ENCODE results near the gene CTDP1.
A peak's percentile ranks its signal among the peaks of the same experiment; 100 is the strongest.

Gene CTDP1

DNA sequence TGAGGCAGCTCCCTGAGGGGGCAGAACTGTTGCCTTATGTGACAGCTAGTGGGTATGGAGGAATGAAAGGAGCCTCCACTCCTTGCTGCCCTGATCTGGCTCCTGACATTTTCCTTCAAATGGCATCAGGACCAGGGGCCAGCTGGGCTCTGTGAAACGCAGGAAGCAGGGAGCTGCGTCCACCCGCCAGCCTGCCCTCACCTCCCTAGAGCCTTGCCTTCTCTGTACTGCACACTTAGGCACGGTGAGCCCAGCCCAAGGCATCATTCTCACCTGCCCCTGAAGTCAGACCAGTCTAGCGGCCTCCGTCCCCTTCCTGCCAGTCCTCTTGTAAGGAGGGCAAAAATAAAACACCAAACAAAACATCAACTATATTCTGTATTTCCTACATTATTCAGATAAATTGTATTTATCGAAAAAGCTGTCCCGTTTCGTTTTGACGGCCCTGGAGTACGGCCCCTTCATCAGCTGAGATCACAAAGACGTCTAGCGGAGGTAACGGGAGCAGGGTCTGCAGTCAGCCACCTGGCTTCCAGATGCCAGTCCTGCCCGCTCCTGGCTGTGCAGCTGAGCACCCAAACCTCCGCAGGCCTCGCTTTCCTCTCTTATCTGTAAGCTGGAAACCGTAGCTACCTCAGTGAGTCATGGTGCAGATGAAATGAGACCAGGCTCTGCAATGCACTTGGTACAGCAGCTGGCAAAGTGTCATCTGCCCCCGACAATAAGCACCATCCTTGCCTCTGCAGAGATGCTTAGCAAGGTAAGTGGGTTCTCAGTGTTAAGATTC, 6.9 kb upstream of the CTDP1 start:
- H3K27ac ChIP-seq (ENCODE audit: low read length), result no peak overlapping the region
- no peak overlapping the region for H3K4me3 ChIP-seq (ENCODE audit: low read length in 2 of 2)

DNA sequence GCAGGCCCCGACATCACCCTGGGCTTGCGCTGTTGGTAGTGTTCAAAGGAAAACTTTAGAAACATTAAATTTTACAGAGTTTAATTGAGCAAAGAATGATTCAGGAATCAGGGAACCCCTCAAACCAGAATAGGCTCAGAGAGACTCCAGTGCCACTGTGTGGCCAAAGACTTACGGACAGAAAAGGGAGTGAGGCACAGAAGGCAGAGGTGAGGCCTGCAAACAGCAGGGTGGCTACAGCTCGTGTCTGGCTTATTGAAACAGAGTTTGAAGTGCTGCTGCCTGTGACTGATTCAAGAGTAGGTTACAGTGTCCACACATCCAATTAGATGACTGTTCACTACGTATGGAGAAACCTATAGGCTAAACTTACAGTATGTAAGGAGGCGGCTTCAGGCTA, 2.4 kb upstream of the CTDP1 start:
- Histone ChIP-seq H3K36me3 (ENCODE audit: control insufficient read depth in 2 of 2, insufficient read depth in 2 of 2, low read length in 2 of 2) (peaks cover 0 to 3% of the 10 kb centered on the region in 2 donors), H3K4me1 (ENCODE audit: control insufficient read depth, insufficient read depth, low read length) (peaks cover 30% of the 10 kb centered on the region), H3K9ac (ENCODE audit: low read length in 2 of 2) (no peak overlapping the region), H3K9me3 (ENCODE audit: control insufficient read depth in 2 of 2, low read length in 2 of 2) (no peaks in the 10 kb centered on the region), H3K27ac (ENCODE audit: low read length) (no peak overlapping the region), H3K4me3 (ENCODE audit: low read length in 2 of 2) (no peak overlapping the region), H3K27me3 (ENCODE audit: control insufficient read depth in 1 of 2, insufficient read depth in 2 of 2, low read length in 2 of 2) (no peaks in the 10 kb centered on the region)

More for the DNA sequence above, 6.9 kb upstream of the CTDP1 start:
- Histone ChIP-seq H3K27me3 (ENCODE audit: control insufficient read depth in 1 of 2, insufficient read depth in 2 of 2, low read length in 2 of 2) (no peaks in the 10 kb centered on the region), H3K4me1 (ENCODE audit: control insufficient read depth, insufficient read depth, low read length) (peaks cover 5% of the 10 kb centered on the region), H3K9me3 (ENCODE audit: control insufficient read depth in 2 of 2, low read length in 2 of 2) (no peaks in the 10 kb centered on the region), H3K36me3 (ENCODE audit: control insufficient read depth in 2 of 2, insufficient read depth in 2 of 2, low read length in 2 of 2) (peaks cover 0 to 3% of the 10 kb centered on the region in 2 donors), H3K9ac (ENCODE audit: low read length in 2 of 2) (no peak overlapping the region)

DNA sequence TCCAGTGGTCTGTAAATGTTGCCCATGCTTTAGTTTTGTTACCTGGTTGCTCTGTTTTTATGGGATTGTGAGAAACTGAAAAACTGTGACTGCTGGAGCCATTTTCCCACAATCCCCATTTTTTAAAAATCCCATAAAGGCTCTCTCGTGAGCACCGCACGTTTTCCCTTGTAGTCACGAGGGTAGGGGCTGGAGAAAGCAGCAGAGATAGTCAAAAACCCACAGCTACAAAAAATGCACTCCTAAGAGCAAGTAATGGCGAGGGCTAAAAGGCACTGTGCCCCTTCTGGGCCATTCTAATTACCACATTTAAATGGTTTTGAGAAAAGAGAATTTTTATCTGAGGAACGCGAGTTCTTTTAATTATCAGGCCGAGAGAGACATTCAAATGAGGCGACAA, 1.8 kb upstream of the CTDP1 start:
- Histone ChIP-seq H3K27me3 (ENCODE audit: control insufficient read depth in 1 of 2, insufficient read depth in 2 of 2, low read length in 2 of 2) (no peaks in the 10 kb centered on the region), H3K9me3 (ENCODE audit: control insufficient read depth in 2 of 2, low read length in 2 of 2) (no peaks in the 10 kb centered on the region), H3K27ac (ENCODE audit: low read length) (peak overlapping the region; percentile 95), H3K36me3 (ENCODE audit: control insufficient read depth in 2 of 2, insufficient read depth in 2 of 2, low read length in 2 of 2) (peaks cover 0 to 3% of the 10 kb centered on the region in 2 donors), H3K4me1 (ENCODE audit: control insufficient read depth, insufficient read depth, low read length) (peaks cover 30% of the 10 kb centered on the region), H3K9ac (ENCODE audit: low read length in 2 of 2) (peak overlapping the region; percentile 29 to 74), H3K4me3 (ENCODE audit: low read length in 2 of 2) (peak overlapping the region in 1 of 2 donors; percentile 96)

DNA sequence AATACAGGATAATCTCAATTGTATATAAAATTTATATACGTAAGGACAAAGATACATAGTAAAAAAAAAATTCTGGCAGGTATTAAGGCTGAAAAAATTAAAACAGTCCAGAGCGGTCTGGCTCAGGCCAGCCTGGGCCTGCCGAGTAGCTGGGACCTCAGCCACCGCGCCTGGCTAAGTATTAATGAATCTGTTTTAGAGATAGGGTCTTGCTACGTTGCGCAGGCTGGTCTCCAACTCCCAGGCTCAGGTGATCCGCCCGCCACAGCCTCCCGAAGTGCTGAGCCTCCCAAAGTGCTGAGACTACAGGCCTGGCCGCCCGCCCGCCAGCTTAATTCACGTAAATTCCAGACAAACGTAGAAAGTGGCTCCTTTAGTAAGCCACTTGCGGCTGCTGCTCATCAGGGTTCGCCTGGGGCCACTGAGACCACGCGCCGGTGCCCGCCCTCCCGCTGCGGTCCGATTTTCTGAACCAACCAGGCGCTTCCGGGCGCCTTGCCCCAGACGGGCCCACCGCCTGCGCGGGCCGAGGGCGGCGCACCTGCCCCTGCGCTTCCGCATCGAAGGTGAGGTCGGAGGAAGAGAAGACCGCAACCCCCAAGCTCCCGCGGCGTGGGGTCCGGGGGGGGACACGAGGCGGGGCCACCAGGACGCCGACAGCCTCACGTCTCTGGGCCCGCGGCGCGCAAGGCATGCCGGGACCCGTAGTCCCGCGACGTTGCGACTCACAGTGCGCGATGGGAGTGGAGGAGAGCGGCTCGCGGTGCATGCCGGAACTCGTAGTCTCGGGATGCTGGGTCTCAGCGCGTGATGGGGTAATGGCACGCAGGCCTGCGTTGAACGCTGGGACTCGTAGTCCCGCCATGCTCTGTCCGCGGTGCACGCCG, 695 bp upstream of the CTDP1 start:
- Histone ChIP-seq H3K36me3 (ENCODE audit: control insufficient read depth in 2 of 2, insufficient read depth in 2 of 2, low read length in 2 of 2) (peaks cover 0 to 3% of the 10 kb centered on the region in 2 donors), H3K9ac (ENCODE audit: low read length in 2 of 2) (peak overlapping the region; percentile 74 to 89), H3K4me3 (ENCODE audit: low read length in 2 of 2) (peak overlapping the region; percentile 66 to 96), H3K4me1 (ENCODE audit: control insufficient read depth, insufficient read depth, low read length) (peaks cover 30% of the 10 kb centered on the region), H3K27ac (ENCODE audit: low read length) (peak overlapping the region; percentile 95), H3K27me3 (ENCODE audit: control insufficient read depth in 1 of 2, insufficient read depth in 2 of 2, low read length in 2 of 2) (no peaks in the 10 kb centered on the region), H3K9me3 (ENCODE audit: control insufficient read depth in 2 of 2, low read length in 2 of 2) (no peaks in the 10 kb centered on the region)

DNA sequence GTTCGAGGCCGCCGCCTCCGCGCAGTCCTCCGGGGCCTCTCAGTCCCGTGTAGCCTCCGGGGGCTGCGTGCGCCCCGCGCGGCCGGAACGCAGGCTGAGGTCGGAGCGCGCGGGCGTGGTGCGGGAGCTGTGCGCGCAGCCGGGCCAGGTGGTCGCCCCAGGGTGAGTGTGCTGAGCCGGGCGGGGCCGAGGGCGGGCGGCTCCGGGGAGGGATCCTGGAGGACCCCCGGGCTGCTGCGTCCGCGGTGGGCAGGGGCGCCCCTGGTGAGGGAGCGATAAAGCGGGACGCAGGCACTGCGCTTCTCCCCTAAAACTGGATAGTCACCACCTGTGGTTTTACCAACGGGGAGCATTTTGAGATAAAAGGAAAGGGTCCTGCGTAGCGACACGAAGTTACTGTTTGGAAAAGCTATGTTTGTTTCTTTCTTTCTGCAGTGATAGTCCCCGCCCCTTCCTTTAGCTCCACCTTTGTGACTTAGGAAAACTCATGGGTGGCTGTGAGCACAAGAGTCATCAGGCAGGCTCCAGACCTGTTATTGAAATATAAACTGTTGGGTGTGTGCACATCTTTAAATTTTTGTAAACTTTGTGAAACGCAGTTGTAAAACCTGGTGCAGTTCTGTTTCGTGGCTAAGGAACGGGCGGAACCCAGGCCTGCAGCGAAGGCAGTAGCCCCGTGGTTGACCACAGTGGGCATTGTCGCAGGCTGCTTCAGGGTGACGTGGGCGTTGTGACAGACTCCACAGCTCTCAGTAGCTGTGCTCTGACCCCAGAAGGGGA, 687 bp downstream of the CTDP1 start:
- Histone ChIP-seq H3K27ac (ENCODE audit: low read length) (no peak overlapping the region), H3K9me3 (ENCODE audit: control insufficient read depth in 2 of 2, low read length in 2 of 2) (no peaks in the 10 kb centered on the region), H3K4me1 (ENCODE audit: control insufficient read depth, insufficient read depth, low read length) (peaks cover 30% of the 10 kb centered on the region), H3K27me3 (ENCODE audit: control insufficient read depth in 1 of 2, insufficient read depth in 2 of 2, low read length in 2 of 2) (no peaks in the 10 kb centered on the region), H3K9ac (ENCODE audit: low read length in 2 of 2) (peak overlapping the region; percentile 74 to 89), H3K4me3 (ENCODE audit: low read length in 2 of 2) (peak overlapping the region; percentile 77 to 96), H3K36me3 (ENCODE audit: control insufficient read depth in 2 of 2, insufficient read depth in 2 of 2, low read length in 2 of 2) (peaks cover 0 to 6% of the 10 kb centered on the region in 2 donors)

DNA sequence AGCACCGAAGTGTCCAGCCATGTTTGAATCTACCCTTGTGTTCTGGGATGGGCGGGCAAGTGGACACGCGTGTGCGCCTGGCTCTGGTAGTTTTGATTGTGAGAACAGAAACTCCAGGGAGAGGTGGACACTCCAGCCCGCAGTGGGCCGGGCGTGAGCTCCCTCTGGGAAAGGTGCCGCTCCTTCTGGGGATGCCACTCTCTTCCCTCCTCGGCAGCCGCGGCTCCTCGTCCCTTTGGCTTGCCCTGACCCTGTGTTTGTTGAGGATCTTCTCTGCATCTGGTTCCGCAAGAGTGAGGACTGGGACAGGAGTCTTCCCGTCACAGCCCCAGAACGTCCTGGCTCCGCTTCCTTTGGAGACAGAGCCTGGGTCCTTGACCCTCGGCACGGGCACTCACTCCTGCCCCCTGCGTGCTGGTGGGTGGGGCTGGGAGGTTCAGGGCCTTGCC, 1.3 kb downstream of the CTDP1 start:
- Histone ChIP-seq H3K36me3 (ENCODE audit: control insufficient read depth in 2 of 2, insufficient read depth in 2 of 2, low read length in 2 of 2) (peaks cover 0 to 6% of the 10 kb centered on the region in 2 donors), H3K9me3 (ENCODE audit: control insufficient read depth in 2 of 2, low read length in 2 of 2) (no peaks in the 10 kb centered on the region), H3K27me3 (ENCODE audit: control insufficient read depth in 1 of 2, insufficient read depth in 2 of 2, low read length in 2 of 2) (no peaks in the 10 kb centered on the region), H3K4me1 (ENCODE audit: control insufficient read depth, insufficient read depth, low read length) (peaks cover 30% of the 10 kb centered on the region), H3K9ac (ENCODE audit: low read length in 2 of 2) (peak overlapping the region; percentile 74 to 89), H3K4me3 (ENCODE audit: low read length in 2 of 2) (peak overlapping the region; percentile 77 to 96), H3K27ac (ENCODE audit: low read length) (no peak overlapping the region)

DNA sequence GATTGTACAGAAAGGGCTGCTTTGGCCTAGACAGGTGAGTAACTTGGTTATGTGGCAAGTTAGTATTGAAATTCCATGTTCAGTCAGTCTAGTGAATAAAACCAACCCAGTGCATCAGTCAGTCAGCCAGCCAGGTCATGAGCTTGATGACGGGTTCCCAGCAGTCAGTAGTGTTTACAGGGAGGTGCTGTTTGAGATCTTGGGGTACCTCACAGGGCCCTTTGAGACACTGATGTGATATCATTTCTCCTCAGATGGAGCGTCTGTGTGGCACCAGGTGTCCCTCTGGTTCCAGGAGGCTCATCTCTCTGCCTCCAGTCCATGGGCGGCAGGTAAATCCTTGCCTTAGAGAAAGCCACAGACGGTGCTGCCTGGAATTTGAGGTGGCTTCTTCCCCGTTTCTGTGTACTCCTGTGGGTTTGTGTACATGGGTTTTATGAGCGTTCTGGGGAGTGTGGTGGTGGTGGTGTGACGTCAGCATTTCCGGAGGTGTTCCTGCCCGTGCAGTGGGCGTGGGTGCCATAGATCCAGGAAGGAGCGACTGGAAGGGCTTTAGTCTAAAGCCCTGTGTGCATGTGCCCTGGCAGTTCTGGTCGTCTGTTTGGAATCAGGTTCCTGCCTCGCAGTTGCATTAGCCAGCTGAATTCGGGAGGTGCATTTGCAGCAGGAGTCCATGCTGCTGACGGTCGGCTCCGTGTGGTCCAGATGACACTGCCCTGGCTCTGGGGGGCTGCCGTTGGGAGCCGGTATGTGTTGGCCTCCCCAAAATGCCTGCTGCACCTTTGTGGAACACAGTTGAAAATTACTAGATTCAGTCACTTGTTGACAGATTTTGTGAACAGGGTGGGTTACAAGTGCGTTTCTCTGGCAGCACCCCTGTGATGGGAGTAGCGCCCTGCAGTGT, 2.1 kb downstream of the CTDP1 start:
- H3K36me3 ChIP-seq (ENCODE audit: control insufficient read depth in 2 of 2, insufficient read depth in 2 of 2, low read length in 2 of 2), result peaks cover 0 to 6% of the 10 kb centered on the region in 2 donors
- peak overlapping the region in 1 of 2 donors; percentile 96 for H3K4me3 ChIP-seq (ENCODE audit: low read length in 2 of 2)
- no peaks in the 10 kb centered on the region for H3K9me3 ChIP-seq (ENCODE audit: control insufficient read depth in 2 of 2, low read length in 2 of 2)
- no peak overlapping the region for H3K27ac ChIP-seq (ENCODE audit: low read length)
- H3K27me3 ChIP-seq (ENCODE audit: control insufficient read depth in 1 of 2, insufficient read depth in 2 of 2, low read length in 2 of 2), result no peaks in the 10 kb centered on the region
- H3K9ac ChIP-seq (ENCODE audit: low read length in 2 of 2), result peak overlapping the region in 1 of 2 donors; percentile 47
- peaks cover 30% of the 10 kb centered on the region for H3K4me1 ChIP-seq (ENCODE audit: control insufficient read depth, insufficient read depth, low read length)

DNA sequence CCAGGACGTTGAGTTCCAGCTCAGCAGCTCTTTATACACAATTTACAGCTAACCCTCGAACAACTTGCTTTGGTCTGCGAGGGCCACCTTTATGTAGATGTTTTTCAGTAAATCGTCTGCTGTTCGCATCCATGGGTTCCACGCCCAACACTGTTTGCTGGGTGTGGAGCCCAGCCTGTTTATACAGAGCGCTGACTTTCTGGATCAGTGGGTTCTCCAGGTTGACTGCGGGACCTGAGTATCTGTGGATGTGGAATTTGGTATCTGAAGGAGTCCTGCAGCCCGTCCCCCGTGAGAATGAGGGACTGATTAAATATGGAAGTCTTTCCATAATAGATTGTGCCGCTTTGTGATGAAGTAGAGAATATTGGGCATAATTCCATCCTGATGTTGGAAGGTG, 2.9 kb downstream of the CTDP1 start:
- Histone ChIP-seq H3K4me3 (ENCODE audit: low read length in 2 of 2) (no peak overlapping the region), H3K9ac (ENCODE audit: low read length in 2 of 2) (no peak overlapping the region), H3K27ac (ENCODE audit: low read length) (no peak overlapping the region), H3K4me1 (ENCODE audit: control insufficient read depth, insufficient read depth, low read length) (peaks cover 27% of the 10 kb centered on the region), H3K9me3 (ENCODE audit: control insufficient read depth in 2 of 2, low read length in 2 of 2) (no peaks in the 10 kb centered on the region), H3K27me3 (ENCODE audit: control insufficient read depth in 1 of 2, insufficient read depth in 2 of 2, low read length in 2 of 2) (no peaks in the 10 kb centered on the region), H3K36me3 (ENCODE audit: control insufficient read depth in 2 of 2, insufficient read depth in 2 of 2, low read length in 2 of 2) (peaks cover 0 to 3% of the 10 kb centered on the region in 2 donors)

DNA sequence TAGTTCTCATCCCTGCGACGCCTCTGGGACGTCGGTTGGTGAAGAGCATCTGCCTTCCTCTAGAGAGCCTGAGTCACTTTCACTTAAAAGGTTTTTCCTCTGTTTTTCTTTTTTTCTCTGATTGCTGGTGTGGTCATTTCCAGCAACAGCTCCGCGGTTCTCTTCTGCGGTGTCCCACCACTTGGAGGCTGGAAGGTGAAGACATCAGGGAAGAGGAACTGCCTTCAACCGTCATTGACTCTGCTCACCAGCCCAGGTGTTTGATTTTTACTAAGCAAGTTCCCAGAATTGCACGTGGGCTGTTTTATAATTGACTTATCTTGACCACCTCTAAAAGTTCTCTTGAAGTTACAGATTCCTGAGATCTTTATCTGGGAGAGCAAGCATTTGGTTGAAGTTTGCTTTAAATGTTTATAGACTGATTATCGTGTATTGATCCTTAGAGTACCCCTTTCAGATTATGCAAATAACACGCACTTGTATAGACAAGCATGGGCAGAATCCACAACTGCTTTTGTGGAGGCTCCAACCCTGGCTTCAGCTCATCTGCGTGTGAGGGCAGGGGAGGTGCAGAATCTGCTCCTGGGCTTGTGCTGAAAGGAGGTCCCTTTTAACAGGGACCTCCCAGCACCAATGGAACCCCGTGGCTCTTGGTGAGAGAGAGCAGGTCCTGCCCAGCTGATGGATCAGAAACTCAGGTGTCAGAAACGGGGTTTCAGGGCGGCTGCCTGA, 3.5 kb downstream of the CTDP1 start:
- Histone ChIP-seq H3K27me3 (ENCODE audit: control insufficient read depth in 1 of 2, insufficient read depth in 2 of 2, low read length in 2 of 2) (no peaks in the 10 kb centered on the region), H3K4me1 (ENCODE audit: control insufficient read depth, insufficient read depth, low read length) (peaks cover 22% of the 10 kb centered on the region), H3K9me3 (ENCODE audit: control insufficient read depth in 2 of 2, low read length in 2 of 2) (no peaks in the 10 kb centered on the region), H3K9ac (ENCODE audit: low read length in 2 of 2) (no peak overlapping the region), H3K36me3 (ENCODE audit: control insufficient read depth in 2 of 2, insufficient read depth in 2 of 2, low read length in 2 of 2) (peaks cover 0 to 3% of the 10 kb centered on the region in 2 donors), H3K27ac (ENCODE audit: low read length) (no peak overlapping the region), H3K4me3 (ENCODE audit: low read length in 2 of 2) (no peak overlapping the region)
